GM08714 (cell line): ENCODE measurements around the gene F7.
A peak's percentile ranks its signal among the peaks of the same experiment; 100 is the strongest.

Experiments
- H3K4me3 ChIP-seq: fragments of 200-500 bp; sonication (Bioruptor generic); 2 replicates; pipeline ENCODE4 v1.5.1; 2014; ENCODE audit warnings: mild to moderate bottlenecking, low read length, inconsistent platforms
- ZNF274 ChIP-seq: IDR thresholded peaks from 2 replicates; pipeline ENCODE4 v1.6.1; 2012; ENCODE audit warnings: mild to moderate bottlenecking, low read depth, low read length

Gene F7

GRCh38 chr13:113145496-113145895 lies 39.9 kb downstream of the F7 start:
- TF ChIP-seq ZNF274 = no peak
- no peak overlapping the region for H3K4me3 ChIP-seq

- TF ChIP-seq ZNF274 = no peak
Measured at GRCh38 chr13:113145911-113146598, 40.5 kb downstream of the F7 start.

DNA sequence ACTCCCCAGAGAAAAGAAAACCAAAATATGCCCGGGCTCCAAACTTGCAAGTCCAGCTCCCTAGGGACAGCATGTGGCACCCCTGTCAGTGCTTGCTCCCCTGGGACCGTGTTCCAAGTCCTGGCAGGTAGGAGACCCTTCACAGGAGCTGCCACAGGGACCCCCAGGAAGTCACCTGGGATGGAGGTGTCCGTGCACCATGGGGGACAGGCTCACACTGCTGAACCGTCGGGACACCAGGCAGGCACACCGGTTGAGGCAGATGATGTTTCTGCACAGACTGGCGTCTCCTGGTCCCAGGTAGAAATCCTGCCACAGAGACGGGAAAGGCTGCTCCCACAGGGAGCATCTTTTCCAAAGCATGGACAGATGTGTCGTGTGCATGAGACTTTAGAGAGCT lies 41.2 kb downstream of the F7 start:
- TF ChIP-seq ZNF274 = no peak
- H3K4me3 ChIP-seq = no peak overlapping the region

More at GRCh38 chr13:113145911-113146598, 40.5 kb downstream of the F7 start:
- H3K4me3 ChIP-seq = no peak overlapping the region

- no peak for TF ChIP-seq ZNF274
Measured at GRCh38 chr13:113147206-113147605, 41.6 kb downstream of the F7 start.

GRCh38 chr13:113148407-113148806 lies 42.8 kb downstream of the F7 start:
- no peak for TF ChIP-seq ZNF274
- no peak overlapping the region for H3K4me3 ChIP-seq

More at GRCh38 chr13:113147206-113147605, 41.6 kb downstream of the F7 start:
- no peak overlapping the region for H3K4me3 ChIP-seq

DNA sequence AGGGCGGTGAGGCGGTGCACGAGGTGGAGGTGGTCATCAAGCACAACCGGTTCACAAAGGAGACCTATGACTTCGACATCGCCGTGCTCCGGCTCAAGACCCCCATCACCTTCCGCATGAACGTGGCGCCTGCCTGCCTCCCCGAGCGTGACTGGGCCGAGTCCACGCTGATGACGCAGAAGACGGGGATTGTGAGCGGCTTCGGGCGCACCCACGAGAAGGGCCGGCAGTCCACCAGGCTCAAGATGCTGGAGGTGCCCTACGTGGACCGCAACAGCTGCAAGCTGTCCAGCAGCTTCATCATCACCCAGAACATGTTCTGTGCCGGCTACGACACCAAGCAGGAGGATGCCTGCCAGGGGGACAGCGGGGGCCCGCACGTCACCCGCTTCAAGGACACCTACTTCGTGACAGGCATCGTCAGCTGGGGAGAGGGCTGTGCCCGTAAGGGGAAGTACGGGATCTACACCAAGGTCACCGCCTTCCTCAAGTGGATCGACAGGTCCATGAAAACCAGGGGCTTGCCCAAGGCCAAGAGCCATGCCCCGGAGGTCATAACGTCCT lies 43.4 kb downstream of the F7 start:
- no peak overlapping the region for H3K4me3 ChIP-seq
- TF ChIP-seq ZNF274 = no peak

DNA sequence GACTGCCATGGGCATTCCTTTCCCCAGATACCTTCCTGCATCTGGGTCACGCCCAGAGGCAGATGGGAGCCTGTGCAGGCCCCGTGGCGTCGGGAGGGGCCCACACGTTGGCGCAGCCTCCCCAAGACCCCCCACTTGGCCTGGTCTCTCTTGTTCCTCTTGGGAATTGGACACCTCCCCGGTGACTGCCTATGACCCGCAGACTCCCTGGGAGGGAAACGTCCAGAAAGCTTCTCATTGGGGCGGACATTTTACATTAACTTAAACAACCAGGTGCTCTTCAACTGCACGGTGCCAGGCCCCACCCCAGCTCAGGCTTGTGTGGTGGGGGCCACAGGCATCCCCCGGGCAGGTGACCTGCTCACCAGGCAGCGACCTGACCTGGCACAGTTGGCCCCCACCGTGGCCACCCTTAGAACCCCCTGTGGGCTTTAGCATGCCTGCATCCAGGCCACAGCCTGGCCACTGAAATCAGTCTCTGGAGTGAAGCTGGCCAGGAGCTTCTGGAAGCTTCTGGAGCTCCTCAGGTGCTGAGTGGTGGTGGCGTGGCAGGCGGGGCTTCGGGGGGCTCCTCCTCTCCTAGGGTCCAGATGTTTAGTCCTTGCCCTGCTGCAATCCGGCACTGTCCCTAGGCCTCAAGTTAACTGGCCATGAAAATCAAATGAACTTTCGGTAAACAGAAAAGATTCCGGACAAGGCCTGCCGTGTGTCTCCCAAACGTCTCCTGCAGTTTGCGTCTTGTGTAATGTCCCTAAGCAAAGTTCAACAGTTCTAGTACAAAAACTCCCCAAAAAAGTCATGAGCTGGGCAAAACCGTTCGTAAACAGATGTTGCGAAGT lies 44.3 kb downstream of the F7 start:
- H3K4me3 ChIP-seq = no peak overlapping the region
- no peak for TF ChIP-seq ZNF274

GRCh38 chr13:113150550-113151365 lies 45.2 kb downstream of the F7 start:
- no peak for TF ChIP-seq ZNF274
- H3K4me3 ChIP-seq = no peak overlapping the region

DNA sequence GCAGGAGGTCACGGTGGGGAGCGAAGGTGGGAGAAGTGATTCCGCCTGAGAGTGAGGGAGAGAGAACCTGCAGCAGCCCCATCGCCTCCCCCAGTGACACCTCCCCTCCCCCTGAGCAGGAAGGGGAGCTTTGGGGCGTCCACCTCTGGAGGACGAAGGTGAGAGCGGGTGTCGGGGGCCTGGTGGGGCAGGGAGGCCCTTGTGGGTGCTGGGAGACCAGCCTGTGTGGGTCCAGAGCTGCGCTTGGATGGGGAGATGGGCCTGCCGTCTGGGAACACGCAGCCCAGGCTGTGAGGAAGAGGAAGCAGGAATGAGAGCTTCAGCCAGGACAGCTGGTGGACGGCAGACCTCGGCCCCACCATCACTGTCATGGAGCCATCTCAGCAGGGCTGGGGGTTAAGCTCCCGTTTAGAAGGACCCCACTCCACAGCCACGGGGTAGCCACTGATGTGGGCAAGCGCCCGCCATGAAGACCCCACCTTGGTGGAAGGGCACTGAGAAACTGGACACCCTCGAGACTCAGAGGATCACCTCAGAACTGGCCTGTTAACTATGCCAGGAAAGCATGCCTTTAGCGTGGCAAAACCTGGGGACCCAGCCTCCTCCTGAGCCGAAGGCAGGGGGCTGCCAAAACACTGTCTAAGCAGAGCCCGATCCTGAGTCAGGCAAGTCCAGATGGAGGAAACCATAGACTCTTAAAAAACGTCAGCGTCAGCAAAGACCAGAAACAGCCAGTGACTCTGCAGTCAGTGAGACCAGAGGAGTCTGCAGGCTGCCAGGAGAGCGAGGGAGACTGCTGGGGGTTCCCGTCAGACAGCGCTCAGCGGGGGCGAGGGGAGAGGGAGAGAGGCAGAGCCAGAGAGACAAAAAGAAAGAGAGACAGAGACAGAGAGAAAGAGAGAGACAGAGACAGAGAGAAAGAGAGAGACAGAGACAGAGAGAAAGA lies 46.4 kb downstream of the F7 start:
- TF ChIP-seq ZNF274 = no peak
- H3K4me3 ChIP-seq = no peak overlapping the region

DNA sequence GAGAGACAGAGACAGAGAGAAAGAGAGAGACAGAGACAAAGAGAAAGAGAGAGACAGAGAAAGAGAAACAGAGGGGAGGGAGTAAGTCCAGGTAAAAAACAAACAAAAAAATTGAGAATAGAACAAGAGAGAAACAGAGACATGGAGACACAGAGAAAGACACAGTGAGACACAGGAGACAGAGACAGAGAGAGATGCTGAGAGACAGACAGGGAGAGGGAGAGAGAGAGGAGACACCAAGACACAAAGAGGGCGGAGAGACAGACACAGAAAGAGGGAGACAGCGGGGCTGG lies 47.0 kb downstream of the F7 start:
- no peak for TF ChIP-seq ZNF274
- no peak overlapping the region for H3K4me3 ChIP-seq

- TF ChIP-seq ZNF274 = no peak
- H3K4me3 ChIP-seq = peak overlapping the region; percentile 29; the same call in 1 of the 2 replicates
Measured at GRCh38 chr13:113152984-113153809, 47.6 kb downstream of the F7 start.
